Sigmoid colon (tissue), 4 donors: ENCODE results near the gene PPIP5K2.

Experiments used
- CTCF ChIP-seq, 4 experiments: fragments of 450-650 bp in 3 of 4; fragments of 200-600 bp in 1 of 4; IDR thresholded peaks; one replicate each; pipeline ENCODE4 v1.5.1; 2016 to 2019; ENCODE audit warnings: antibody characterized with exemption in 4 of 4, mild to moderate bottlenecking in 3 of 4, moderate library complexity in 2 of 4
- POLR2A ChIP-seq, 2 donors: fragments of 450-650 bp; IDR thresholded peaks; one replicate each; pipeline ENCODE4 v1.6.1; 2016; ENCODE audit warnings: antibody characterized with exemption in 2 of 2, mild to moderate bottlenecking in 2 of 2, moderate library complexity in 2 of 2
- POLR2AphosphoS5 ChIP-seq, 4 donors: sonication (generic); formaldehyde crosslinking; IDR thresholded peaks; one replicate each; pipeline ENCODE4 v1.6.1; 2017; ENCODE audit warnings: antibody characterized with exemption in 4 of 4

GRCh38 chr5:103254921-103255320 lies 134.8 kb downstream of the PPIP5K2 start:
- TF ChIP-seq POLR2A (IDR thresholded peaks at IDR 0.05) (no peak), CTCF (IDR thresholded peaks at IDR 0.05) (no peak), POLR2AphosphoS5 (IDR thresholded peaks at IDR 0.05) (no peak)
